GM18511 (cell line): ENCODE data around the gene FUT7.
"Not testable (repeated sequence)": the region's sequence is repeated elsewhere in the genome, so short reads cannot be mapped to it uniquely, and the experiment has no call there.

Source experiments
- ATAC-seq: cut with Tn5 transposase; IDR thresholded peaks from one replicate; pipeline ENCODE4 v1.9.1; 2021; ENCODE audit warnings: mild to moderate bottlenecking, moderate library complexity; ENCODE audit not compliant: unreplicated experiment

Gene FUT7

DNA sequence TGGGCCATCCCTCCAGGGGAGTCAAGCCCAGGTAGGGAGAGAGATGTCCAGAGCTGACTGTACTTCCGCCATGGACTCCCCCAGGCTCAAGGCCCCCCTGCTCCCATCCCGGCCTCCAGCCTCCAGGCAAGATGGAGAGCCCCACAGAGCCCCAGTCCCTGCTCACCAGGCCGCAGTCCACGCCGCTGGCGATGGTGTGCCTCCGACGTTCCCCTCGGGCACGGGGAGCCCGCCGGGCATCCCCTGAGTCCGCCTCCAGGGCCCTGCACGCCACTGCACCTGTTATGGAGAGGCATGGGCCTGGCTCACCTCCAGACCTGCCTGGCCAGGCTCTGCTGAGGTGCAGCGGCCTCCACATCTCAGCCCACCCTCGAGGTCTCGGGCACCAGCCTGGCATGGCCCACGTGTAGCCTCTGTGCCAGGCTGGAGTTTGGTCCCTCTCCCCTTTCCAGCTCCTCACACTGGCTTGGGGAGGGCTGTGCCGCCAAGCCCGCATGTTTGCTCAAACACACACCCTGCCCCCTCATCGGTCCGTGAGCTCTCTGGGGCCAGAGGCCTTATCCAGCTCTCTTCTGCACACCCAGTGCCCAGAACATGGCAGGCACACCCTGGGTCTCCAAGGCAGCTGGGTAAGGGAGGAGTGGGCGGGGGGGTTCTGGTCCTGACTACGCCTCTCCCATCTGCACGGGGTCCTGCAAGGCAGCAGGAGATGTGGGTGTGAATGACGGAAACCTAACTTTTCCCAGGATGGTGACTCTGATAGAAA is 34.4 kb upstream of the FUT7 start:
- no peak for ATAC-seq

DNA sequence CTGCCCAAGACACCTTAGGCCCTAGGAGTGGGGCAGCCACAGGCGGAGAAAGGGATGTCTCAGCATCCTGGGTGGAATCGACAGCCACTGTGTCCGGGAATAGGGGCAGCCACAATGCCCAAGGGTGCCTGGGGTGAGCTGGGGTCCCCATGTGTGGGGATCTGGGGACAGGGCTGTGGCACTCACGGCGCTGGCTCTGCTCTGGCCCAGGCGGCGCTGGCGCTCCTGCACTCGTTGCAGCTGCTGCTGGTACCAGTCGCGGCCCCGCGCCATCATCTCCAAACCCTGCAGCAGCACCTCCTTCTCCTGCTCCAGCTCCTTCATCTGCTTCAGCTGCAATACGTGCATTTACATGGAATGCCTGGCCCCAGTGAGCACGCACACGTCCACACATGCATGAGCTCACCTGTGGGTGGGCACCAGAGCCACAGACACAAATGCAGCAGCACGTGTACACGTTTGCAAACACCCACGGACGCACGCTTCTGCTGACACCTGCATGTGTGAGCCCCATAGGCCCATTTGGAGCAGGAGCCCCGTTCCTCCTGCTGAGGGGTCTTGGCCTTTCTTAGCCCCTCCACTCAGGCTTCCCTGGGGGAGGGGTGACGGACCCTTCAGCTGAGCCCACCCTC is 33.6 kb upstream of the FUT7 start:
- ATAC-seq, result no peak

DNA sequence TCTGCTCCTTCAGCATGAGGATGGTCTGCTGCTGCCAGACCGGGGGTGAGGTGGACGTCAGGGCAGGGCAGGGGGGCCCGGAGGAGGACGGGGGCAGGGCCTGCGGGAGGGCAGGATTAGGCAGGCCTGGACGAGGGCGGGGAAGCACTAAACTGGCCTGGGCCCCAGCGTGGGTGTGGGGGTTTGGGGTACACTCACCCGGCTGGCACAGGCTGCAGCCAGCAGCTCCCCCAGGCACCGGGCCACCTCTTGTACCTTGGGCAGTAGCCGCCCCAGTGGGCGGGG is 32.9 kb upstream of the FUT7 start:
- ATAC-seq, result no peak

DNA sequence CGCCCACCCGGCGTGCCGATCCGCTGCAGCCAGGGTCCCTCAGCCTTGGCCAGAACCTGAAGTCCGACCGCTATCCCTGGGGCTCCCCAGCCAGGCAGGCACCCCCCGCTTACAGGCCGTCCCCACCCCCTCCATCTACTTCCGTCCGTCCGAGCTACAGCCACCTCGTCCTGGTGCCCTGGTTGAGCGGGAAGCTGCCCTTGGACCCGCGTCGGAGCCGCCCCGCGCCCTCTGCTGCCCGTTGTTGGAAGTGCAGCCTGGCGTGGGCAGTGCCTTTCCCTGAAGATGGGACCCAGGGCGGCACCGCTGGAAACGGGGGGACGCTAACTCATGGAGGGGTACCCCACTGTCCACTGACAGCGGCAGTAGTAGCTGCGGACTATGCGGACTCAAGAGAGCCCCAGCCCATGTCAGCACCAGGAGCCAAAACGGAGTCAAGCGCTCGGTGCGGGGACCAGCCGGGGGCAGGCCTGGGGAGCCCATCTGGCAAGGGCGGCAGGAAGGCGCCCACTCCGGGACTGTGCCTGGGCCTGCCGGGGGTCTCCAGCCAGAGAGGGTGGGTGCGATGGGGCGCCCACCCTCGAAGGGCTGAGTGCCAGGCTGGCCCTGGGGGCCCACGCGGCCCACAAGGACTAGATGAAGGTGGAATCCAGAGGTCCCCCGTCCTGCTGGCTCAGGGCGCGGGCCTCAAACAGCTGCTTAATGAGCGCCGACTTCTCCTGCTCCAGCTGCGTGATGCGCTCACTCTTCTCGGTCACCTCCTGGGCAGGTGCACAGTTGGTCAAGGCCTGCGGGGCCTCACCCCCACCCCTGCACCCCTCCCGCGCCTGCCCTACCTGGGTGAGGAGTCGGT is 32.4 kb upstream of the FUT7 start:
- ATAC-seq, result no peak

DNA sequence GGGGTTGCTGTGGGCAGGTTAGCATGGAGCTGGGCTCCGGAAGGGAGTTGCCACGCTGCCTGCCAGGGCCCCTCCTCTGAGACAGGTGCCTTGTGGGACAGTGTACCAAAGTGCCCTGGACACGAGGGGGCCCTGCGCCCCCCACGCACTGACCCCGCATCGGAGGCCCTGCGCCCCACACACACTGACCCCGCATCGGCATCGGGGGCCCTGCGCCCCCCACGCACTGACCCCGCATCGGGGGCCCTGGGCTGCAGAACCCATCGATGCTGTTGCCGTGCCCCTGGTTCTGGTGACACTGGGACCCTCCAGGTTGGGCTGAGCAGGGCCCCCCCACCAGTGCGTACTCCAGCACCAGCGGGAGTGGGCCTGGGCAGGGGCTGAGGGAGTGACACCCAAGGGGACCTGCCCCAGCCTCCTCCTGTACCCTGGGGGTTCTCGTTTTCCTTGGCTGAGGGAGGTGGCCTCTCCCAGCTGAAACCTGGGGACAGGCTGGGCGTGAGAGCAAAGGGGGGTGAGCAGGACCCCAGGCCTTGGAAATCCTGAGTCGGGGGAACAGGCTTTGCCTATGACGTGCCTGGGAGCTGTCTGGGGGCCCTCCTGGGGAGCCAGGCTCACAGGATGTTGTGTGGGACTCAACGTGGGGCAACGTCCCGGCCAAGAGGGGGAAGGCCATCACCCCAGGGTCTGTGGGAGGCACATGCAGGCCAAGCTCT is 31.6 kb upstream of the FUT7 start:
- no peak for ATAC-seq

DNA sequence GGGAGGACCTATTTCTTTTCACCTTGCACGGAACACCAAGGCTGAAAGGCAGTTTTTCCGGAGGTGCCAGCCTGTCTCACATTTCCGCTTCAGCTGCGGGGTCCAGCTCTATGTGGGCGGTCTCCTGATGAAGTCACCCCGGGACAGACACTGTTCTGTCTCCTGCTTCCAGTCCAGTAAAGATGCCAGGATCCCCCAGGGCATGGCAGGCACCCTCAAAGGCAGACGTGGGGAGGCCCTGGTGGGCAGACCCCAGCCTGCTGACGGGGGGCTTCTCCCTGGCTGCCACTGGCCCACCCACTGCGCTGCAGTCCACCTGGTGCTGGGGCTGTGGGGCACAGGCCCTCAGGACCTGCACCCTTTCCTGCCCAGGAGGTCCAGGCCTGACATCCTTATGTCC is 30.9 kb upstream of the FUT7 start:
- ATAC-seq, result not testable (repeated sequence)

DNA sequence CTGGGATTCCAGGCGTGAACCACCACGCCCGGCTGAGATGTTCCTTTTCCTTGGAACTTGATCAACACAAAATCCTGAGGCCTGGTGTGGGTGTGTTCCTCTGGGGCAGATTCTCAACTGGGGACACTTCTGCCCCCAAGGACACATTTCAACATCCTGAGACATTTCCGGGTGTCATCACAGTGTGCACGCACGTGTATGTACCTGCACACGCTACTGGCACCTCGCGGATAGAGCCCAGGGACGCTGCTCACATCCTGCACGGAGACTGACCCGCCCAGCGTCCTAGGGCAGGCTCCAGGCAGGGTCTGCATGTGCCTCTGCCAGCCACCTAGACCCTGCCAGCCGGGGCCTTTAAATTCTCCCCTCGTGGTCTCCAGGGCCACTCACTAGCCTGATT is 30.5 kb upstream of the FUT7 start:
- no peak for ATAC-seq

DNA sequence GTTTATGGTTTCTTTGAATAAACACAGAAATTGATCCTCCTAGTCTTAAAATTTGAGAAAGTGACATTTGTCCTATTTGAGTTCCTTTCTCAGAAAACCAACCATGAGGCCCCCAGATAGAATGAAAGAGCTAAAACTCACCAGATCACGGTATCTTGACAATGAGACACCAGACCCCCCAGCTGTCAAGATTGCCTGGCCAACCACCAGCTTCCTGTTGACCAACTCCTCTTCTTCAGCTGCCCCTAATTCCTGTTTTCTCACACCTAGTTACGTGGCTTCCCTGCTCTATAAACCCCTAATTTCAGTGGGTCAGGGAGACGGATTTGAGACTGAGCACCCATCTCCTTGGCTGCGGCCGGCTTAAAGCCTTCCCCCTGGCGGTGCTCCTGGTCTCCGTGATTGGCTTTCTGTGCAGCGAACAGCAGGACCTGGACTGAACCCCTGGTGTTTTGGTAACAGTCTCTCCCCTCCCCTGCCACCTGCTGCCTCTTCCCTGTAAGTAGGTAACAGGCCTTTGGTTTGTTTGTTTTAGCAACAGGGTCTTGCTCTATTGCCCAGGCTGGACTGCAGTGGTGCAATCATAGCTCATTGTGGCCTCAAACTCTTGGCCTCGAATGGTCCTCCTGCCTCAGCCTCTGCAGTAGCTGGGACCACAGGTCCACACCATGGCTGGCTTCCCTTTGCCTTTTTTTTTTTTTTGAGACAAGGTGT is 26.8 kb upstream of the FUT7 start:
- ATAC-seq, result no peak

DNA sequence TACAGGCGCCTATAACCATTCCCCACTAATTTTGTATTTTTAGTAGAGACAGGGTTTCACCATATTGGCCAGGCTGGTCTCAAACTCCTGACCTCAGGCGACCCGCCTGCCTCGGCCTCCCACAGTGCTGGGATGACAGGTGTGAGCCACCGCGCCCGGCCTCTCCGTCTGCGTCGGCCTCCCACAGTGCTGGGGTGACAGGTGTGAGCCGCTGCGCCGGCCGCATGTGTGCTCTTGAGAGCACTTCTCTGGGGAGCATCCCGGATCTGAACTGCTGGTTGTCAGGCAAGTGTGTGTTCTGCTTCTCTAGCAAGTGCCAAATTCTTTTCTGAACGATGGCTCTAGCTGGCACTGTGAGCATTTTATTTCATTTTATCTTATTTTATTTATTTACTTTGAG is 25.7 kb upstream of the FUT7 start:
- ATAC-seq, result no peak

DNA sequence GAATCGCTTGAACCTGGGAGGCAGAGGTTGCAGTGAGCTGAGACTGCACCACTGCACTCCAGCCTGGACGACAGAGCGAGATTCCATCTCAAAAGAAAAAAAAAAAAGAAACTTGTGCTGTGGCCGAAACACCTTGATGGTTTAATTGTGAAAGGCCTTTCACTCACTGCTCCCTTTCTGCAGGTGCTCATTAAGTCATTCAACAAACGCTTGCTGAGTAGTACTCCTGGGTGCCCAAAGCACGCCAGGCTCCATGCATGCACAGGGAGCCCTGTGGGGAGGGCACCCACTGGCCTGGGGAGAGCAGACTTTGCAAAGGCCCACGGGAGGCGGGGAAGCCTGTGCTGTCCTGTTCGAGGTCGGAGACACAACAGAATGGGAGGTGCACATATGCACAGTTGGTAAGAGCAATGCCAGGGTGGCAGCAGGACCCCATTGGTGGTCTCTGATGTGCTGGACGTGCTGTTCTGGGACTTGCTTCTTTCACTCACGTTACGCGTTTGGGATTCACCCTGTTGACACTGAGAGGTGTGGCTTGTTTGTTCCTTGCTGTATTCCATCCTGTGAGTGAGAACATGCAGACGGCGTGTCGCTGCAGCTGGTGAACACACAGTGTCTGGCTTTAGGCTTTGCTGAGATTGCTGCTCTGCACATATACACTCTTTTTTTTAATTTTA is 25.0 kb upstream of the FUT7 start:
- no peak for ATAC-seq

DNA sequence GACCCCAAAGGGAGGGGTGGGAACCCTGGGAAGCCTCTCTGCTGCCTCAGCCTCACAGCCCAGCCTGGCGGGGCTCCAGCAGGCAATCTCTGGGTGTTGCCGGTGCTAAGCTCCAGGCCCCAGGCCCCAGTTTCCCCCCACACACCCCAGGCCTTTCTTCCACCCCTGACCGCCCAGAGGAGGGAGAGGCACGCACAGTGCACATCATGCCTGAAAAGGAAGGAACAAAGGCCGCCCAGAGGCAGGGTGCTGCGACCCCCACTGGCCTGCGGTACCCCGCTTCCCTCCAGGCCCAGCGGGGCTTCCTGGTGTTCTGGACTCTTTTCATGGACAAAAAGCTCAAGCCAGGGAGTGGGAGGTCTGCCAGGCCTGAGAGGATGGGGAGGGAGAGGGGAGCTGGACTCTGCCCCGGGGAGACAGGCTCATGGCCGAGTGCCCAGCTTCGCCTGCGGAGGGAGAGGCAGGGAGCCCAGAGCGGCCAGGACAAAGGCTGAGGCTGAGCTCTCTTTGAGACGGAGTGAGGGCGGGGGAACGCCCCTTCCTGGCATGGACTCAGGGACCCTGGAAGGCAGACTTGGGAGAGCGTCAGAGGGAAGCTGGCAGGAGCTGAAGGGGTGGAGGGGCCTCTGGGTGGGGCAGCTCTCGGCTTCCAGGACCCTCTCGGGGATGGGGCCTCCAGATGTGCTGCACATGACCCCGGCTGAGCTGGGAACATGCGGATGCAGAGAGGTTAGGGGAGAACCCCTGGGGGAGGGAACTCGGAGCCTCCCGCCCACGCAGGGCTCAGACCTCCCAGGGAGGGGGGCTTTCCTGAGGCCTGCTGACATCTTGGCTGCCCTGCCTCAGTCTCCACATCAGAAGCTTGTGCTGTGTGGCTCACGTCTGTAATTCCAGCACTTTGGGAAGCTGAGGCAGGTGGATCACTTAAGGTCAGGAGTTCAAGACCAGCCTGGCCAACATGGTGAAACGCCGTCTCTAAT is 23.8 kb upstream of the FUT7 start:
- ATAC-seq, result no peak

DNA sequence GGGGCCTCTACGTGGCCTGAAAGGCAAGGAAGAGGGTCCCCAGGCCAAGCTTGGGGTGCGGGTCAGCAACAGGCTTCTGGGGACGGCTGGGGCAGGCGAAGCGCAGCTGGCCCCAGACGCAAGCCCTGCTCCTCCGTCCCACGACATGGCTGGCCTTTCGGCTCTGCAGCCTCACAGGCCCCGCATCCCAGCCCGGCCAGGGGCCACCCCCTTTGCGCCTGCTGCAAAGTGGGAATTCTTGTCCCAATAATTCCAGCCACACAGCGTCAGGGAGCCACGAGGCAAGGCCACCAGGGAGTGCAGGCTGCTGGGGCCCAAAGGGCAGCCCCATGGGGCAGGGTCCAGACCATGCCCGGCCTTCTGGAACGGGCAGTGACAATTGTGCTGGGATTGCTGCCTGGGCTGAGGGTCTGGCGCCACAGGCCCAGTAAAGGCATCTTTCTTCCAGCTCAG is 23.1 kb upstream of the FUT7 start:
- no peak for ATAC-seq

DNA sequence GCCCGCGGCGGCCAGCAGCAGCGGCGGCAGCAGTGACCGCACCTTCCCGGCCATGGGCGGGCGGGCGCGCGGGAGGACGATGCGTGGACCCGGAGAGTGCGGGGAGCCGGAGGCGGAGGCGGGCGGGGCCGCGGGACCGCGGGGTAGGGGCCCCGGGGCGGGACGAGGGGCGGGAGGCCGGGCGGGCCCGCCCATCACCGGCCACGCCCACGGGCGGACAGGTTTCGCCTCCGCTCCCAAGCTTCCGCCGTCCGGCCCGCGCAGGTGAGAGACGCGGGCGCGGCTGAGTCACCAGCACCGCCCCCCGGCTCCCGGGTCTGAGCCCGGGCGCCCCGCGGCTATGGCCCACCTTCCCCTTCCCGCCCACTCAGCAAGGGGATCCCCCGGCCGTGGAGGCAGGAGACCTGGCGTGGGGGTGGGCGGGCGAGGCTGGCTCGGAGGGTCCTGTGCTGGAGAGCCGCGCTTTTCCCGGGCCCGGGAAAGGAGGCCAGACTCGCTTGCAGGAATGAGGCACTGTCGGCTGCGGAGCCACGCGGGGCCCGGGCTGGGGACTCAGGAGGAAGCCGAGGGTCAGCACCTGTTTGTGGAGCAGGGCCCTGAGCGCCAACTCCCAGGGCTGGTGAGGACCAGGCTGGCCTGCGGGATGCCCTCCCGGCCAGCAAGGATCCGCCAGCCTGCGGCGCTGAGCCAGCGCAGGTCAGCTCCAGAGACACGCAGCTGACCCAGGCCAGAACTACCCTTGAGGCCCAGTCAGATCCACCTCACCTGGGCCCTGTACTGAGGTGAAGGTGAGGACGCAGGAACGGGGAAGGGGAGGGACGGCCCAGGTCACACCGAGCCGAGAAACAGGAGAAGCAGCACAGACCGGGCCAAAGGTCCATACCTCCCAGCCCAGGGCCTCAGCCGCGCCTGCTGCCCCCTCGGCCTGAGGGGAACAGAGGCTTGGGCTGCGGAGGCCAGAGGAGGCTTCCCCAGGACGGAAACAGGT is 22.4 kb upstream of the FUT7 start, which contains the start of gene ENTPD2:
Gene ENTPD2 (minus strand): TSS at position 118 of the 988 bp plus-strand sequence. CDS start 64 bp downstream, at position 54.
- ATAC-seq, result no peak

DNA sequence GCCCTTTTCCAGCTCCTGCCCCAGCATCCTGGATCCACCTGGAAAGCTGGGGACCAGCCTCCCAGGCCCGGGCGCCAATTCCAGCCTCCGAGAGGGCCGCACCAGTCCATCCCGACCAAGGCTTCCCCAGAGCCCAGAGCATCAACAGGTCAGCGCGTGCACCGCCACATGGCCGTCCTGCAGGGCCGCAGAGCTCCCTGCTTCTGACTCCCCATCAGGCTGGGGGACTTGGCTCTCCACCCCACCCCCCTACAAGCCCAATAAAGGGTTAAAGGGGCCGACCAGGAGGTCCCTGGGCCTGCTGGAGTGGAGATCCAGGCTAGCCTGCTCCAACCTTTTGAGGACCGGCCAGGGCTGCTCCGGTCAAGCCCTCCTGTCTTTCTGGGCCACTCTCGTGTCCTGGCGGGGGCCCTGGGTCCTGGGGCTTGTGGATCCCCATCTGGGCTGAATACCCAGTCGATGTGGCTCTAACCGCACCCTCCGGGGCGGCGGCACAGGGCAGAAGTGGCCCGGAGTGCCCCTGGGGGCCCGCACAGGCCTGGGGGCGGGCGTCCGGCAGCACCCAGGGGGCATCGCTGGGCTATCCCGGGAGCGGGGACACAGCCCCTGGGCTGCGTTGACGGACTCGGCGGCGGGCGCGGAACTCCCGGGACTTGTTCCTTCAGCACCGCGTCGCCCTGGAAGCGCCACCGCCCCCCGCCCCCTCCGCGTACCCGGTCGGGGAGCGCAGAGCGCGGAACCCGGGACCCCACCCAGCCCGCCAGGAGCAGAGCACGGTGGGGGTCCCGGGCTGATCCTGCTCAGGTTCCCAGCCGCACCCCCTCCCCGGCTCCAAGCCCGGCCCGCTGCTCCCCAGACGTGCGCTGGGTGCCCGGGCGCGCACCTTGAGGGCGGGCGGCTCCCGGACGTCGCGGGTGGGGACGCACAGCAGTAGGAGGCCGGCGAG is 21.4 kb upstream of the FUT7 start:
- ATAC-seq, result no peak

DNA sequence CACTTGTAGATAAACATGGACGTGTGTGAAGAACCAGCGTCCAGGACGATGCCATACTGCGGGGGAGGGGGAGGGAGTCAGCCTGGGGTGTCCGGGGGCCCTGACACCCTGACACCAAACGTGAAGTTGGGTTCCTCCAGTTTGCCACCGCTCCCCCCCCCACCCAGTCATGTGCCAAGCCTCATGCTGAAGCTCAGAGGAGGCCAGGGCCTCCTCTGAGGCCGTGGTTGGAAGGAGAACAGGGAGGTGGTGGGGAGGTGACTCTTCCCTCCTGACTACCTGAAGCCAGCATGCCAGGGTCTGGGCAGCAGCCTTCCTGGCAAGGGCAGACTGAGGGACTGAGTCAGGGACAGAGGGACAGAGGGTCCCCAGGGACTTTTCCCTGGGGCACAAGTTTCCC is 20.4 kb upstream of the FUT7 start:
- no peak for ATAC-seq

DNA sequence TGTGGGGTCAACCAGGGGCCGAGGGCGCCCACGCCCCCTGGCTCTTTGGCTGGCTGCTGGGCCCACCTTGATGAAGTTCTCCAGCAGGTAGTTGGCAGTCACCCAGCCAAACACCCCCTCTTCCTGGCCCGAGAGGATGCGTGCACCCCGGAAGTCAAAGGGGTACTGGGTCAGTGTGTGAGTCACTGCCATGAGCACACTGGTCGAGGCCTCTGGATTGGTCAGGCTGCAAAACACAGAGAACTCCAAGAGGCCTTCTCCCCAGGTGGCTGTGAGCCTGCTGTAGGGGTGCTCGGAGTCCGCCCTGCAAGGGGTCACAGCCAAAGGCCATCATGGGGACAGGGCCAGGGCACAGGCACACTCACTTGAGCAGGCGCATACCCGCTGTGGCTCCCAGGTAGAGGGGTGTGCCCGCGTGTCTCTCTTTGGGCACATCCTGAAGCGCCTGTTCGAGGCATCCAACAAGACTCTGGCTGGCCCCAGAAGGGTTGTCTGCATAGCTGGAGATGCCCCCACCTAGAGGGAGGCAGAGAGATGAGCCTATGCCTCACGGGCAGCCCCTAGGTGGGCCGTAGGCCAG is 19.3 kb upstream of the FUT7 start:
- ATAC-seq, result no peak
